WTC11 (cell line): ENCODE data around the gene BFSP1. TPM values are rescaled to one million over a fixed set of nuclear protein-coding genes. Genes with fewer than 3 reads are reported as not detected.

ENCODE experiments used
- ATAC-seq: fragments of 200-7000 bp; cut with Tn5 transposase; 2 replicates; pipeline ENCODE4 v1.10.0; 2021; ENCODE audit warnings: mild to moderate bottlenecking, moderate library complexity
- CTCF ChIA-PET: fragments of 300-600 bp; sonication (Branson Sonifier 250); formaldehyde crosslinking; loops from one replicate; lab custom pipeline; 2021; ENCODE audit warnings: antibody characterized with exemption; lab: Charles Lee
- POLR2A ChIA-PET: fragments of 350-600 bp; sonication (Branson Sonifier 250); formaldehyde crosslinking; loops from one replicate; lab custom pipeline; 2021; ENCODE audit warnings: antibody characterized with exemption; lab: Charles Lee
- DNase-seq: peaks from one replicate; pipeline ENCODE4 v3.0.0; 2021; ENCODE audit warnings: low spot score
- H3K27ac Mint-ChIP-seq: 2 replicates; pipeline ENCODE4 v1.8.0; 2021; ENCODE audit warnings: mixed read lengths
- H3K27me3 Mint-ChIP-seq: 2 replicates; pipeline ENCODE4 v1.8.0; 2021; ENCODE audit warnings: low read depth, mild to moderate bottlenecking, moderate library complexity, mixed read lengths
- H3K36me3 Mint-ChIP-seq: 2 replicates; pipeline ENCODE4 v1.8.0; 2021; ENCODE audit warnings: mixed read lengths
- H3K4me1 Mint-ChIP-seq: 2 replicates; pipeline ENCODE4 v1.8.0; 2022; ENCODE audit warnings: mixed read lengths
- H3K4me3 Mint-ChIP-seq: 2 replicates; pipeline ENCODE4 v1.8.0; 2021; ENCODE audit warnings: mild to moderate bottlenecking, moderate library complexity, mixed read lengths
- H3K9me3 Mint-ChIP-seq: 2 replicates; pipeline ENCODE4 v1.8.0; 2021; ENCODE audit warnings: mixed read lengths
- ETV6 ChIP-seq: sonication (generic); formaldehyde crosslinking; IDR thresholded peaks from 2 replicates; pipeline ENCODE4 v1.8.1; 2022; ENCODE audit warnings: mild to moderate bottlenecking, missing genetic modification reagents
- FOXP1 ChIP-seq: sonication (generic); formaldehyde crosslinking; IDR thresholded peaks from 2 replicates; pipeline ENCODE4 v1.8.0; 2022; ENCODE audit warnings: missing genetic modification reagents, mild to moderate bottlenecking, moderate library complexity, borderline replicate concordance
- HMGA2 ChIP-seq: fragments of 250-450 bp; sonication (Bioruptor Pico); IDR thresholded peaks from 2 replicates; pipeline ENCODE4 v1.4.0; 2021; ENCODE audit warnings: mild to moderate bottlenecking, moderate library complexity
- JUN ChIP-seq: sonication (generic); formaldehyde crosslinking; IDR thresholded peaks from 2 replicates; pipeline ENCODE4 v1.8.0; 2023; ENCODE audit warnings: mild to moderate bottlenecking, missing genetic modification reagents
- MXD4 ChIP-seq: fragments of 250-450 bp; sonication (Bioruptor Pico); IDR thresholded peaks from 2 replicates; pipeline ENCODE4 v1.8.0; 2021; ENCODE audit warnings: mild to moderate bottlenecking, moderate library complexity, borderline replicate concordance
- NFYB ChIP-seq: sonication (generic); formaldehyde crosslinking; conservative IDR thresholded peaks from 2 replicates; pipeline ENCODE4 v1.8.0; 2022; ENCODE audit warnings: low read depth, missing genetic modification reagents
- NR3C1 ChIP-seq: sonication (generic); formaldehyde crosslinking; conservative IDR thresholded peaks from 2 replicates; pipeline ENCODE4 v1.8.1; 2023; ENCODE audit warnings: low read depth, mild to moderate bottlenecking, missing genetic modification reagents
- OVOL2 ChIP-seq: fragments of 250-450 bp; sonication (Bioruptor Pico); IDR thresholded peaks from 2 replicates; pipeline ENCODE4 v1.9.0; 2021; ENCODE audit warnings: mild to moderate bottlenecking, borderline replicate concordance
- RELA ChIP-seq: sonication (generic); formaldehyde crosslinking; IDR thresholded peaks from 2 replicates; pipeline ENCODE4 v1.8.1; 2022; ENCODE audit warnings: missing genetic modification reagents, mild to moderate bottlenecking, borderline replicate concordance
- SMAD4 ChIP-seq: sonication (generic); formaldehyde crosslinking; IDR thresholded peaks from 2 replicates; pipeline ENCODE4 v1.8.0; 2022; ENCODE audit warnings: mild to moderate bottlenecking, missing genetic modification reagents
- SP1 ChIP-seq: sonication (generic); formaldehyde crosslinking; conservative IDR thresholded peaks from 2 replicates; pipeline ENCODE4 v1.8.1; 2022; ENCODE audit warnings: missing genetic modification reagents
- TCF7 ChIP-seq: sonication (generic); formaldehyde crosslinking; IDR thresholded peaks from 2 replicates; pipeline ENCODE4 v1.8.0; 2022; ENCODE audit warnings: mild to moderate bottlenecking, low read depth, missing genetic modification reagents, moderate library complexity
- TEAD1 ChIP-seq: sonication (generic); formaldehyde crosslinking; IDR thresholded peaks from 2 replicates; pipeline ENCODE4 v1.8.0; 2022; ENCODE audit warnings: mild to moderate bottlenecking, missing genetic modification reagents
- ZNF416 ChIP-seq: fragments of 250-450 bp; sonication (Bioruptor Pico); IDR thresholded peaks from 2 replicates; pipeline ENCODE4 v1.9.0; 2021; ENCODE audit warnings: mild to moderate bottlenecking, inconsistent platforms
- total RNA-seq: library from RNA; stranded (reverse); gene quantifications from 3 replicates; pipeline ENCODE4 v1.2.3, GENCODE V29; 2021
- TF ChIP-seq, protein P1 (sequence below): sonication (generic); formaldehyde crosslinking; IDR thresholded peaks from 2 replicates; pipeline ENCODE4 v1.8.0; 2022; ENCODE audit warnings: mild to moderate bottlenecking, missing genetic modification reagents
- TF ChIP-seq, protein P2 (sequence below): fragments of 250-450 bp; sonication (Bioruptor Pico); IDR thresholded peaks from 2 replicates; pipeline ENCODE4 v1.9.0; 2021; ENCODE audit warnings: mild to moderate bottlenecking
- TF ChIP-seq, protein P3 (sequence below): sonication (generic); formaldehyde crosslinking; IDR thresholded peaks from 2 replicates; pipeline ENCODE4 v1.8.1; 2023; ENCODE audit warnings: mild to moderate bottlenecking, moderate library complexity, missing genetic modification reagents
- TF ChIP-seq, protein P4 (sequence below): sonication (generic); formaldehyde crosslinking; IDR thresholded peaks from 2 replicates; pipeline ENCODE4 v1.8.1; 2023; ENCODE audit warnings: mild to moderate bottlenecking, missing genetic modification reagents, borderline replicate concordance
- TF ChIP-seq, protein P5 (sequence below): sonication (generic); formaldehyde crosslinking; IDR thresholded peaks from 2 replicates; pipeline ENCODE4 v1.8.1; 2022; ENCODE audit warnings: missing genetic modification reagents, borderline replicate concordance
- TF ChIP-seq, protein P6 (sequence below): sonication (generic); formaldehyde crosslinking; IDR thresholded peaks from 2 replicates; pipeline ENCODE4 v1.8.1; 2023; ENCODE audit warnings: mild to moderate bottlenecking, missing genetic modification reagents
- TF ChIP-seq, protein P7 (sequence below): fragments of 250-450 bp; sonication (Bioruptor Pico); IDR thresholded peaks from 2 replicates; pipeline ENCODE4 v1.9.0; 2021; ENCODE audit warnings: moderate library complexity, mild to moderate bottlenecking, inconsistent platforms, borderline replicate concordance

BFSP1 gene
- total RNA-seq, 1 experiment from 2014 or later = 3.0 TPM

DNA sequence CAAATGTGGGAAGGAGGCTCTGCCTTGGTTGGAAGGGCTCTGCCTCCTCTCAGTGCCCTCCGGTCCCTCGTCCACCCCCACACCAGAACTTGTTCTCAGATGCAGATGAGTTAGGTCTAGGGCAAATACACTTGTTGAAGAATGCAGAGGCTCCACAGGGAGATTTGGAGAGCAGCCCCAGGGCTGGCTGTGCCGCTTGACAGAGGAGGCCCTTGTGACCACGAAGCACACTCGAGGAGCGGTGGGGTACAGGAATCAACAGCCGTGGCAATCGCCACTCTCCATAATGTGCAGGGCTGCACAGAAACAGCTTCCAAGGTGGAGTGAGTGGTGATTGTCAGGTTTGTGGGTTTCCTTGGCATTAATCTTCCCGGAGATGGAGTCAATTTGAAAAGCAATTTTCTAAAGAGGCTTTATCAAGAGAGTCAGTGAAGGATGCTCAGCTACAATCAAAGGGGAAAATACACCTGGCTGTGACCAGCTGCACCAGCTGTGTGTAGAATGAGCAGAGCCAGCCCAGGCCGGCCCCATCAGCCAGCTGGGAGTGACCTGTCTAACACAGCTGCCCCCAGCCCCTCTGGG, 59.5 kb downstream of the BFSP1 start (continued):
- TF ChIP-seq, protein P1, sequence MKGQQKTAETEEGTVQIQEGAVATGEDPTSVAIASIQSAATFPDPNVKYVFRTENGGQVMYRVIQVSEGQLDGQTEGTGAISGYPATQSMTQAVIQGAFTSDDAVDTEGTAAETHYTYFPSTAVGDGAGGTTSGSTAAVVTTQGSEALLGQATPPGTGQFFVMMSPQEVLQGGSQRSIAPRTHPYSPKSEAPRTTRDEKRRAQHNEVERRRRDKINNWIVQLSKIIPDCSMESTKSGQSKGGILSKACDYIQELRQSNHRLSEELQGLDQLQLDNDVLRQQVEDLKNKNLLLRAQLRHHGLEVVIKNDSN (CRISPR knock-in tag) = no peak

DNA sequence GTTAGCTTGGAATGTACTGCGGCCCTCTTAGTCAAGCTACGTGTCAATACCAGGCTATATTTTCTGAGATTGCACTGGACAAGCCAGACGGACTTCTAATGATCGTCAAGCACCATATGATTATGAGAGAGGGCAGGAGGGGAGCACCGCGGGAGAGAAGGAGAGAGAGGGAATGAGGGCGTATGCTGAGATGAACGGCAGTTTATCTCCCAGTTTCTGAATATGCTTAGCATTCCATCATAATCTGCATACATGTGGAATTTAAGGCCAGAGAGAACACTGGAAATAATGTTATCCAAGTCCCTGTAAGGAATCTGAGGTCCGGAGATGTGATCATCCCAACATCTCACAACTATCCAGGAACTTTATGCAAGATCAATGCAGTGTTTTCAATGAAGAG, 60.2 kb downstream of the BFSP1 start:
- no peaks in the 10 kb centered on the region for H3K4me1 Mint-ChIP-seq
- H3K27ac Mint-ChIP-seq = no peak overlapping the region
- CTCF ChIA-PET = no interaction called here
- TF ChIP-seq, protein P2, sequence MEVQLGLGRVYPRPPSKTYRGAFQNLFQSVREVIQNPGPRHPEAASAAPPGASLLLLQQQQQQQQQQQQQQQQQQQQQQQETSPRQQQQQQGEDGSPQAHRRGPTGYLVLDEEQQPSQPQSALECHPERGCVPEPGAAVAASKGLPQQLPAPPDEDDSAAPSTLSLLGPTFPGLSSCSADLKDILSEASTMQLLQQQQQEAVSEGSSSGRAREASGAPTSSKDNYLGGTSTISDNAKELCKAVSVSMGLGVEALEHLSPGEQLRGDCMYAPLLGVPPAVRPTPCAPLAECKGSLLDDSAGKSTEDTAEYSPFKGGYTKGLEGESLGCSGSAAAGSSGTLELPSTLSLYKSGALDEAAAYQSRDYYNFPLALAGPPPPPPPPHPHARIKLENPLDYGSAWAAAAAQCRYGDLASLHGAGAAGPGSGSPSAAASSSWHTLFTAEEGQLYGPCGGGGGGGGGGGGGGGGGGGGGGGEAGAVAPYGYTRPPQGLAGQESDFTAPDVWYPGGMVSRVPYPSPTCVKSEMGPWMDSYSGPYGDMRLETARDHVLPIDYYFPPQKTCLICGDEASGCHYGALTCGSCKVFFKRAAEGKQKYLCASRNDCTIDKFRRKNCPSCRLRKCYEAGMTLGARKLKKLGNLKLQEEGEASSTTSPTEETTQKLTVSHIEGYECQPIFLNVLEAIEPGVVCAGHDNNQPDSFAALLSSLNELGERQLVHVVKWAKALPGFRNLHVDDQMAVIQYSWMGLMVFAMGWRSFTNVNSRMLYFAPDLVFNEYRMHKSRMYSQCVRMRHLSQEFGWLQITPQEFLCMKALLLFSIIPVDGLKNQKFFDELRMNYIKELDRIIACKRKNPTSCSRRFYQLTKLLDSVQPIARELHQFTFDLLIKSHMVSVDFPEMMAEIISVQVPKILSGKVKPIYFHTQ (CRISPR knock-in tag) = no peak
- TF ChIP-seq, protein P3, sequence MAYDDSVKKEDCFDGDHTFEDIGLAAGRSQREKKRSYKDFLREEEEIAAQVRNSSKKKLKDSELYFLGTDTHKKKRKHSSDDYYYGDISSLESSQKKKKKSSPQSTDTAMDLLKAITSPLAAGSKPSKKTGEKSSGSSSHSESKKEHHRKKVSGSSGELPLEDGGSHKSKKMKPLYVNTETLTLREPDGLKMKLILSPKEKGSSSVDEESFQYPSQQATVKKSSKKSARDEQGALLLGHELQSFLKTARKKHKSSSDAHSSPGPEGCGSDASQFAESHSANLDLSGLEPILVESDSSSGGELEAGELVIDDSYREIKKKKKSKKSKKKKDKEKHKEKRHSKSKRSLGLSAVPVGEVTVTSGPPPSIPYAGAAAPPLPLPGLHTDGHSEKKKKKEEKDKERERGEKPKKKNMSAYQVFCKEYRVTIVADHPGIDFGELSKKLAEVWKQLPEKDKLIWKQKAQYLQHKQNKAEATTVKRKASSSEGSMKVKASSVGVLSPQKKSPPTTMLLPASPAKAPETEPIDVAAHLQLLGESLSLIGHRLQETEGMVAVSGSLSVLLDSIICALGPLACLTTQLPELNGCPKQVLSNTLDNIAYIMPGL (CRISPR knock-in tag) = no peak
- TF ChIP-seq, protein P4, sequence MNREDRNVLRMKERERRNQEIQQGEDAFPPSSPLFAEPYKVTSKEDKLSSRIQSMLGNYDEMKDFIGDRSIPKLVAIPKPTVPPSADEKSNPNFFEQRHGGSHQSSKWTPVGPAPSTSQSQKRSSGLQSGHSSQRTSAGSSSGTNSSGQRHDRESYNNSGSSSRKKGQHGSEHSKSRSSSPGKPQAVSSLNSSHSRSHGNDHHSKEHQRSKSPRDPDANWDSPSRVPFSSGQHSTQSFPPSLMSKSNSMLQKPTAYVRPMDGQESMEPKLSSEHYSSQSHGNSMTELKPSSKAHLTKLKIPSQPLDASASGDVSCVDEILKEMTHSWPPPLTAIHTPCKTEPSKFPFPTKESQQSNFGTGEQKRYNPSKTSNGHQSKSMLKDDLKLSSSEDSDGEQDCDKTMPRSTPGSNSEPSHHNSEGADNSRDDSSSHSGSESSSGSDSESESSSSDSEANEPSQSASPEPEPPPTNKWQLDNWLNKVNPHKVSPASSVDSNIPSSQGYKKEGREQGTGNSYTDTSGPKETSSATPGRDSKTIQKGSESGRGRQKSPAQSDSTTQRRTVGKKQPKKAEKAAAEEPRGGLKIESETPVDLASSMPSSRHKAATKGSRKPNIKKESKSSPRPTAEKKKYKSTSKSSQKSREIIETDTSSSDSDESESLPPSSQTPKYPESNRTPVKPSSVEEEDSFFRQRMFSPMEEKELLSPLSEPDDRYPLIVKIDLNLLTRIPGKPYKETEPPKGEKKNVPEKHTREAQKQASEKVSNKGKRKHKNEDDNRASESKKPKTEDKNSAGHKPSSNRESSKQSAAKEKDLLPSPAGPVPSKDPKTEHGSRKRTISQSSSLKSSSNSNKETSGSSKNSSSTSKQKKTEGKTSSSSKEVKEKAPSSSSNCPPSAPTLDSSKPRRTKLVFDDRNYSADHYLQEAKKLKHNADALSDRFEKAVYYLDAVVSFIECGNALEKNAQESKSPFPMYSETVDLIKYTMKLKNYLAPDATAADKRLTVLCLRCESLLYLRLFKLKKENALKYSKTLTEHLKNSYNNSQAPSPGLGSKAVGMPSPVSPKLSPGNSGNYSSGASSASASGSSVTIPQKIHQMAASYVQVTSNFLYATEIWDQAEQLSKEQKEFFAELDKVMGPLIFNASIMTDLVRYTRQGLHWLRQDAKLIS (CRISPR knock-in tag) = no peak
- TF ChIP-seq JUN = no peak
- TF ChIP-seq, protein P5, sequence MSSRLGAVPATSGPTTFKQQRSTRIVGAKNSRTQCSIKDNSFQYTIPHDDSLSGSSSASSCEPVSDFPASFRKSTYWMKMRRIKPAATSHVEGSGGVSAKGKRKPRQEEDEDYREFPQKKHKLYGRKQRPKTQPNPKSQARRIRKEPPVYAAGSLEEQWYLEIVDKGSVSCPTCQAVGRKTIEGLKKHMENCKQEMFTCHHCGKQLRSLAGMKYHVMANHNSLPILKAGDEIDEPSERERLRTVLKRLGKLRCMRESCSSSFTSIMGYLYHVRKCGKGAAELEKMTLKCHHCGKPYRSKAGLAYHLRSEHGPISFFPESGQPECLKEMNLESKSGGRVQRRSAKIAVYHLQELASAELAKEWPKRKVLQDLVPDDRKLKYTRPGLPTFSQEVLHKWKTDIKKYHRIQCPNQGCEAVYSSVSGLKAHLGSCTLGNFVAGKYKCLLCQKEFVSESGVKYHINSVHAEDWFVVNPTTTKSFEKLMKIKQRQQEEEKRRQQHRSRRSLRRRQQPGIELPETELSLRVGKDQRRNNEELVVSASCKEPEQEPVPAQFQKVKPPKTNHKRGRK (CRISPR knock-in tag) = no peak
- TF ChIP-seq MXD4 = no peak
- no peak for TF ChIP-seq ETV6 (CRISPR knock-in tag)
- TF ChIP-seq, protein P6, sequence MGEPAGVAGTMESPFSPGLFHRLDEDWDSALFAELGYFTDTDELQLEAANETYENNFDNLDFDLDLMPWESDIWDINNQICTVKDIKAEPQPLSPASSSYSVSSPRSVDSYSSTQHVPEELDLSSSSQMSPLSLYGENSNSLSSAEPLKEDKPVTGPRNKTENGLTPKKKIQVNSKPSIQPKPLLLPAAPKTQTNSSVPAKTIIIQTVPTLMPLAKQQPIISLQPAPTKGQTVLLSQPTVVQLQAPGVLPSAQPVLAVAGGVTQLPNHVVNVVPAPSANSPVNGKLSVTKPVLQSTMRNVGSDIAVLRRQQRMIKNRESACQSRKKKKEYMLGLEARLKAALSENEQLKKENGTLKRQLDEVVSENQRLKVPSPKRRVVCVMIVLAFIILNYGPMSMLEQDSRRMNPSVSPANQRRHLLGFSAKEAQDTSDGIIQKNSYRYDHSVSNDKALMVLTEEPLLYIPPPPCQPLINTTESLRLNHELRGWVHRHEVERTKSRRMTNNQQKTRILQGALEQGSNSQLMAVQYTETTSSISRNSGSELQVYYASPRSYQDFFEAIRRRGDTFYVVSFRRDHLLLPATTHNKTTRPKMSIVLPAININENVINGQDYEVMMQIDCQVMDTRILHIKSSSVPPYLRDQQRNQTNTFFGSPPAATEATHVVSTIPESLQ (CRISPR knock-in tag) = no peak
- no peak for TF ChIP-seq HMGA2 (CRISPR knock-in tag)
- TF ChIP-seq SMAD4 = no peak
- TF ChIP-seq RELA (CRISPR knock-in tag) = no peak
- TF ChIP-seq NR3C1 (CRISPR knock-in tag) = no peak
- TF ChIP-seq SP1 (CRISPR knock-in tag) = no peak
- no peak for TF ChIP-seq TCF7
- TF ChIP-seq OVOL2 (CRISPR knock-in tag) = no peak
- TF ChIP-seq NFYB = no peak
- TF ChIP-seq, protein P7, sequence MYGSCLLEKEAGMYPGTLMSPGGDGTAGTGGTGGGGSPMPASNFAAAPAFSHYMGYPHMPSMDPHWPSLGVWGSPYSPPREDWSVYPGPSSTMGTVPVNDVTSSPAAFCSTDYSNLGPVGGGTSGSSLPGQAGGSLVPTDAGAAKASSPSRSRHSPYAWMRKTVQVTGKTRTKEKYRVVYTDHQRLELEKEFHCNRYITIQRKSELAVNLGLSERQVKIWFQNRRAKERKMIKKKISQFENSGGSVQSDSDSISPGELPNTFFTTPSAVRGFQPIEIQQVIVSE (CRISPR knock-in tag) = no peak
- TF ChIP-seq FOXP1 (CRISPR knock-in tag) = no peak
- no peak for TF ChIP-seq ZNF416
- no peak for TF ChIP-seq TEAD1 (CRISPR knock-in tag)
- H3K9me3 Mint-ChIP-seq = no peaks in the 10 kb centered on the region
- POLR2A ChIA-PET = no interaction called here
- H3K27me3 Mint-ChIP-seq = no peaks in the 10 kb centered on the region
- ATAC-seq (no peak), DNase-seq (no peak)
- H3K36me3 Mint-ChIP-seq = no peaks in the 10 kb centered on the region
- H3K4me3 Mint-ChIP-seq = no peak overlapping the region
